Trophoblast cell (in vitro differentiated cells and primary cell): ENCODE measurements around the gene TGM3.

Experiments used
- DNase-seq, 2 donors: peaks; one replicate each; pipeline ENCODE4 v3.0.0-alpha.2; 2016
- H2AFZ ChIP-seq: 2 replicates; pipeline ENCODE4 v1.6.1; 2013; ENCODE audit warnings: low read length, moderate library complexity, mild to moderate bottlenecking; ENCODE audit not compliant: insufficient read depth, poor library complexity
- H2AK5ac ChIP-seq: 2 replicates; pipeline ENCODE4 v1.6.1; 2013; ENCODE audit warnings: mild to moderate bottlenecking, low read length
- H2BK120ac ChIP-seq: 2 replicates; pipeline ENCODE4 v1.6.1; 2013; ENCODE audit warnings: low read length, mild to moderate bottlenecking, moderate library complexity; ENCODE audit not compliant: insufficient read depth, poor library complexity
- H2BK12ac ChIP-seq: 2 replicates; pipeline ENCODE4 v1.6.1; 2013; ENCODE audit warnings: mild to moderate bottlenecking, low read length, moderate library complexity
- H2BK5ac ChIP-seq: 2 replicates; pipeline ENCODE4 v1.6.1; 2013; ENCODE audit warnings: low read length, low read depth, moderate library complexity, mild to moderate bottlenecking; ENCODE audit not compliant: poor library complexity
- H3K14ac ChIP-seq: 2 replicates; pipeline ENCODE4 v1.6.1; 2013; ENCODE audit warnings: mild to moderate bottlenecking, low read length
- H3K18ac ChIP-seq: 2 replicates; pipeline ENCODE4 v1.6.1; 2013; ENCODE audit warnings: mild to moderate bottlenecking, low read length
- H3K23ac ChIP-seq: 2 replicates; pipeline ENCODE4 v1.6.1; 2013; ENCODE audit warnings: low read length
- H3K27ac ChIP-seq: 2 replicates; pipeline ENCODE4 v1.5.1; 2013; ENCODE audit warnings: low read depth, mild to moderate bottlenecking, inconsistent platforms, low read length, moderate library complexity
- H3K27me3 ChIP-seq: 2 replicates; pipeline ENCODE4 v1.6.1; 2013; ENCODE audit warnings: inconsistent platforms, mild to moderate bottlenecking, low read length, moderate library complexity; ENCODE audit not compliant: insufficient read depth
- H3K36me3 ChIP-seq, 2 experiments: 1 replicate in 1 of 2; 2 replicates in 1 of 2; pipeline ENCODE4 v1.6.1; 2013; ENCODE audit warnings: low read length in 2 of 2, mild to moderate bottlenecking in 2 of 2, moderate library complexity in 1 of 2; ENCODE audit not compliant: insufficient read depth in 2 of 2, control insufficient read depth in 1 of 2
- H3K4ac ChIP-seq: 2 replicates; pipeline ENCODE4 v1.6.1; 2013; ENCODE audit warnings: low read depth, mild to moderate bottlenecking, low read length, moderate library complexity
- H3K4me1 ChIP-seq, 2 experiments: 1 replicate in 1 of 2; 2 replicates in 1 of 2; pipeline ENCODE4 v1.6.1; 2013; ENCODE audit warnings: low read length in 2 of 2, mild to moderate bottlenecking in 2 of 2, moderate library complexity in 1 of 2; ENCODE audit not compliant: insufficient read depth in 2 of 2, control insufficient read depth in 1 of 2
- H3K4me2 ChIP-seq: 2 replicates; pipeline ENCODE4 v1.6.1; 2013; ENCODE audit warnings: inconsistent platforms, mild to moderate bottlenecking, low read length, moderate library complexity
- H3K4me3 ChIP-seq: 2 replicates; pipeline ENCODE4 v1.5.1; 2013; ENCODE audit warnings: mild to moderate bottlenecking, low read depth, low read length, inconsistent platforms
- H3K79me1 ChIP-seq: one replicate; pipeline ENCODE4 v1.6.1; 2013; ENCODE audit warnings: low read length
- H3K79me2 ChIP-seq: 2 replicates; pipeline ENCODE4 v1.6.1; 2013; ENCODE audit warnings: low read length, mild to moderate bottlenecking; ENCODE audit not compliant: control insufficient read depth, insufficient read depth, poor library complexity
- H3K9ac ChIP-seq: 2 replicates; pipeline ENCODE4 v1.6.1; 2013; ENCODE audit warnings: mild to moderate bottlenecking, low read length
- H3K9me3 ChIP-seq: 2 replicates; pipeline ENCODE4 v1.6.1; 2013; ENCODE audit warnings: low read depth, mild to moderate bottlenecking, control low read depth, inconsistent platforms, low read length; ENCODE audit not compliant: insufficient read depth
- H4K12ac ChIP-seq: 2 replicates; pipeline ENCODE4 v1.6.1; 2013; ENCODE audit warnings: low read depth, mild to moderate bottlenecking, low read length, moderate library complexity
- H4K8ac ChIP-seq: 2 replicates; pipeline ENCODE4 v1.6.1; 2013; ENCODE audit warnings: low read depth, mild to moderate bottlenecking, low read length, moderate library complexity
- H4K91ac ChIP-seq: one replicate; pipeline ENCODE4 v1.6.1; 2013; ENCODE audit warnings: low read depth, mild to moderate bottlenecking, low read length, moderate library complexity
- WGBS: extraction: QIAGEN DNeasy Blood & Tissue Kit; methylation state at CpG from one replicate; pipeline ENCODE4 v1.1.7; 2013; ENCODE audit warnings: missing lambda C conversion rate; ENCODE audit not compliant: insufficient read length, insufficient coverage; ENCODE audit errors: extremely low coverage; 5-methylcytosine and 5-hydroxymethylcytosine counted together

The TGM3 gene

DNA sequence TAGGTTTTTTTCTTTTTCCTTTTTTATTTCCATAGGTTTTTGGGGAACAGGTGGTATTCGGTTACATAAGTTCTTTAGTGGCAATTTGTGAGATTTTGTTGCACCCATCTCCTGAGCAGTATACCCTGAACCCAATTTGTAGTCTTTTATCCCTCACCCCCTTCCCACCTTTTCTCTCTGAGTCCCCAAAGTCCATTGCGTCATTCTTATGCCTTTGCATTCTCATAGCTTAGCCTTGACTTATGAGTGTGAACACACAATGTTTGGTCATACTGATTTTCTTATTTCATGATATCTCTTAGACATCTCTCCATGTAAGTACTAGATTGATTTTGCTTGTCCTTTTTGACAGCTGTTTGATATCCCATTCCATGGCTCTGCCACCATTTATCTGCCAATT, 27.2 kb downstream of the TGM3 start:
- H2AK5ac ChIP-seq: no peak overlapping the region
- H2AFZ ChIP-seq: no peak overlapping the region
- H3K79me2 ChIP-seq: no peaks in the 10 kb centered on the region
- no peaks in the 10 kb centered on the region for H3K36me3 ChIP-seq
- H3K27ac ChIP-seq: no peak overlapping the region
- H2BK12ac ChIP-seq: no peak overlapping the region
- no peaks in the 10 kb centered on the region for H3K27me3 ChIP-seq
- no peaks in the 10 kb centered on the region for H3K4me1 ChIP-seq
- H3K14ac ChIP-seq: no peak overlapping the region
- no peak overlapping the region for H4K8ac ChIP-seq
- H4K12ac ChIP-seq: no peak overlapping the region
- H3K18ac ChIP-seq: no peak overlapping the region
- no peak overlapping the region for H4K91ac ChIP-seq
- no peak for DNase-seq
- H3K9me3 ChIP-seq: peaks cover 1% of the 10 kb centered on the region
- H3K4me3 ChIP-seq: no peak overlapping the region
- no peak overlapping the region for H3K23ac ChIP-seq
- H2BK5ac ChIP-seq: no peak overlapping the region
- no peaks in the 10 kb centered on the region for H3K79me1 ChIP-seq
- H3K4me2 ChIP-seq: no peak overlapping the region
- WGBS: no CpG with 5 or more reads among the region's 2 CpGs
- H2BK120ac ChIP-seq: no peak overlapping the region
- no peak overlapping the region for H3K4ac ChIP-seq
- H3K9ac ChIP-seq: no peak overlapping the region

DNA sequence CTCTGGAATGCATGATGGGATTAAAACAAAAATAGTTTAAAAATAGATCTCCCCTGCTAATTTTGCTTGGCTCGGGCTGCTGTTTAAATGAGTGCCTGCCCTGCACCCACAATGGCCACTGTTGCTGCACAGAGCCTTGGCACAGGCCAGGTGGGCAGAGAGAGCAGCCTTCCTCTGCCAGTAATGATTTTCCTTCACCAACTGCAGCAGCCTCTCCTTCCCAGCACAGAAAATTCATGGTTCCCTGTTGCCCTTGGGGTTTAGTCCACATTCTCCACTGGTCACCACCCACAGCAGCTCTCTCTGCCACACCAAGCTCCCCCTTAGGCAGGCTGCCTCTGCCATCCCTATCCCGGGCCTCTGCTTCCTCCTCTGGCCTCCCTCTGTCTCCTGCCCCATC, 30.2 kb downstream of the TGM3 start:
- no peak overlapping the region for H3K4ac ChIP-seq
- H3K4me2 ChIP-seq: no peak overlapping the region
- WGBS: no CpG with 5 or more reads among the region's 2 CpGs
- no peaks in the 10 kb centered on the region for H3K36me3 ChIP-seq
- H3K9me3 ChIP-seq: peaks cover 2% of the 10 kb centered on the region
- H2AK5ac ChIP-seq: no peak overlapping the region
- H2BK12ac ChIP-seq: no peak overlapping the region
- no peak overlapping the region for H2BK5ac ChIP-seq
- H3K27ac ChIP-seq: no peak overlapping the region
- no peak overlapping the region for H3K9ac ChIP-seq
- H3K79me2 ChIP-seq: no peaks in the 10 kb centered on the region
- no peak overlapping the region for H3K14ac ChIP-seq
- H4K12ac ChIP-seq: no peak overlapping the region
- no peak overlapping the region for H3K18ac ChIP-seq
- H2BK120ac ChIP-seq: no peak overlapping the region
- no peak overlapping the region for H4K91ac ChIP-seq
- H4K8ac ChIP-seq: no peak overlapping the region
- H3K4me1 ChIP-seq: no peaks in the 10 kb centered on the region
- no peak overlapping the region for H2AFZ ChIP-seq
- H3K27me3 ChIP-seq: no peaks in the 10 kb centered on the region
- no peak overlapping the region for H3K23ac ChIP-seq
- no peak overlapping the region for H3K4me3 ChIP-seq
- no peaks in the 10 kb centered on the region for H3K79me1 ChIP-seq
- no peak for DNase-seq

DNA sequence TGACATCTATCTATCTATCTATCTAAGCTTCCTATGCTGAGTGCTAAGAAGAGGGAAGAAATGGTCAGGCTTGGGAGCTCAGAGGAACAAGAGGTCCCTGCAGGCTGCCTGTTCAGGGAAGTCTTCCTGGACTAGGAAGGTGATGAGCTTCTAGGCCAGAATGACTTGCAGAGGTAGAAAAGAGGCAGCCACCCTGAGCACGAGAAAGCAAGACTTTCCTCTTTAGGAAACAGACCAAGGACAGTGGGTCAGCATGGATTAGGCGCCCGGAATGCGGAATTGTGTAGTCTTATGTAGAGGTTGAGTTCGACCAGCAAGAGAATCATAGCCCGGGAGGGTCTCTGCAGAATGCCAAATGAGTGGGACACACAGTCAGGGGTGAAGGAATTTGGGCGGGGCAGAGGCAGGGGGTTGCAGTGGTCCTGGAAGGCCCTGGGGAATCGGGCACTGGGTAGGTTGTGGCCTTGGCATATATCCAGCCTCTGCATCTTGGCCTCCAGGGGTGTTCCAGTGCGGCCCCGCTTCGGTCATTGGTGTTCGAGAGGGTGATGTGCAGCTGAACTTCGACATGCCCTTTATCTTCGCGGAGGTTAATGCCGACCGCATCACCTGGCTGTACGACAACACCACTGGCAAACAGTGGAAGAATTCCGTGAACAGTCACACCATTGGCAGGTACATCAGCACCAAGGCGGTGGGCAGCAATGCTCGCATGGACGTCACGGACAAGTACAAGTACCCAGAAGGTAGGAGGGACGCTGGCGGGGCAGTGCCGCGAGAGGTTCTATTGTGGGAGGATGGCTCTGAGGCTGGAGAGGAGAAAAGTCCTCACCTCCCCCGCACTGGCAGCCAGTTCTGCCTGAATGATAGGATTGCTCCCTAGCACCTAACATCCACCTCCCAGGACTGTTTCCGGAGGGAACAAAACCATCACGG, 32.1 kb downstream of the TGM3 start:
- H3K23ac ChIP-seq: no peak overlapping the region
- H3K27me3 ChIP-seq: no peaks in the 10 kb centered on the region
- H2BK12ac ChIP-seq: no peak overlapping the region
- no peak overlapping the region for H4K8ac ChIP-seq
- H3K4me1 ChIP-seq: no peaks in the 10 kb centered on the region
- H3K4me3 ChIP-seq: no peak overlapping the region
- H2BK120ac ChIP-seq: no peak overlapping the region
- no peak overlapping the region for H4K91ac ChIP-seq
- no peaks in the 10 kb centered on the region for H3K36me3 ChIP-seq
- no CpG with 5 or more reads among the region's 30 CpGs for WGBS
- H3K14ac ChIP-seq: no peak overlapping the region
- H3K79me2 ChIP-seq: no peaks in the 10 kb centered on the region
- H3K4me2 ChIP-seq: no peak overlapping the region
- H3K27ac ChIP-seq: no peak overlapping the region
- H3K79me1 ChIP-seq: no peaks in the 10 kb centered on the region
- no peak overlapping the region for H3K18ac ChIP-seq
- no peak overlapping the region for H4K12ac ChIP-seq
- DNase-seq: no peak
- H3K4ac ChIP-seq: no peak overlapping the region
- peaks cover 2% of the 10 kb centered on the region for H3K9me3 ChIP-seq
- no peak overlapping the region for H2BK5ac ChIP-seq
- H3K9ac ChIP-seq: no peak overlapping the region
- no peak overlapping the region for H2AK5ac ChIP-seq
- no peak overlapping the region for H2AFZ ChIP-seq

DNA sequence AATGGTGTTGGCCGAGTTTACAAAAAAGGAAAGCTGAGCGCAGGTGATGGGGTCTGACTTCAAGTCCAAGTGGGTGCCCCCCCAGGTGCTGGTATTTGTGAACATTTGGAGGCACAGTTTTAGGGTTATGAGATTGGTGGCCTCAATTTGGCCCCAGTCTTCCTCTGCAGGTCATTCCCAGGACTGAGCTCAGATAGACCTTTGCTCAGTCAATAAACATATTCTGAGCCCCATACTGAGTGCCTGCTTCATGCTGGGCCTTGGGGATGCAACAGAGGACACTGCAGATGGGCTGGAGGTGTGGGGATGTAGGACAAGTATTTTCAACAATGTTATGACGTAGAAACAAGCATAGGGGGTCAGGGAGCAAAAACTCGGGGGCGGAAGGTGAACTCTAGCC, 33.5 kb downstream of the TGM3 start:
- no peaks in the 10 kb centered on the region for H3K79me1 ChIP-seq
- H3K18ac ChIP-seq: no peak overlapping the region
- no peak overlapping the region for H2BK120ac ChIP-seq
- H3K14ac ChIP-seq: no peak overlapping the region
- no peak for DNase-seq
- no peak overlapping the region for H3K4me3 ChIP-seq
- no peak overlapping the region for H4K91ac ChIP-seq
- H3K79me2 ChIP-seq: no peaks in the 10 kb centered on the region
- H4K8ac ChIP-seq: no peak overlapping the region
- no peak overlapping the region for H2AFZ ChIP-seq
- peaks cover 2% of the 10 kb centered on the region for H3K9me3 ChIP-seq
- WGBS: no CpG with 5 or more reads among the region's 5 CpGs
- H3K4ac ChIP-seq: no peak overlapping the region
- no peak overlapping the region for H4K12ac ChIP-seq
- H3K4me2 ChIP-seq: no peak overlapping the region
- no peak overlapping the region for H2BK5ac ChIP-seq
- no peaks in the 10 kb centered on the region for H3K27me3 ChIP-seq
- no peaks in the 10 kb centered on the region for H3K36me3 ChIP-seq
- H3K9ac ChIP-seq: no peak overlapping the region
- no peak overlapping the region for H3K27ac ChIP-seq
- H2BK12ac ChIP-seq: no peak overlapping the region
- no peaks in the 10 kb centered on the region for H3K4me1 ChIP-seq
- no peak overlapping the region for H3K23ac ChIP-seq
- H2AK5ac ChIP-seq: no peak overlapping the region
